Suprapubic skin (tissue), 4 donors: Measurements from ENCODE around the gene EPHA6.

Experiments
- EP300 ChIP-seq: sonication (generic); formaldehyde crosslinking; IDR thresholded peaks from one replicate; pipeline ENCODE4 v1.6.1; 2017; ENCODE audit warnings: antibody characterized with exemption
- POLR2A ChIP-seq, 2 donors: fragments of 450-650 bp; IDR thresholded peaks; one replicate each; pipeline ENCODE4 v1.6.1; 2017; ENCODE audit warnings: antibody characterized with exemption in 2 of 2, mild to moderate bottlenecking in 2 of 2, moderate library complexity in 2 of 2
- POLR2AphosphoS5 ChIP-seq, 3 donors: sonication (generic); formaldehyde crosslinking; IDR thresholded peaks; one replicate each; pipeline ENCODE4 v1.6.1; 2017; ENCODE audit warnings: antibody characterized with exemption in 3 of 3
- TF ChIP-seq, protein P1 (sequence below), 2 donors: fragments of 200-600 bp in 1 of 2; fragments of 450-650 bp in 1 of 2; sonication (generic) in 1 of 2; IDR thresholded peaks; one replicate each; pipeline ENCODE4 v1.5.1; 2016 to 2019; ENCODE audit warnings: antibody characterized with exemption in 2 of 2, mild to moderate bottlenecking in 1 of 2, moderate library complexity in 1 of 2

DNA sequence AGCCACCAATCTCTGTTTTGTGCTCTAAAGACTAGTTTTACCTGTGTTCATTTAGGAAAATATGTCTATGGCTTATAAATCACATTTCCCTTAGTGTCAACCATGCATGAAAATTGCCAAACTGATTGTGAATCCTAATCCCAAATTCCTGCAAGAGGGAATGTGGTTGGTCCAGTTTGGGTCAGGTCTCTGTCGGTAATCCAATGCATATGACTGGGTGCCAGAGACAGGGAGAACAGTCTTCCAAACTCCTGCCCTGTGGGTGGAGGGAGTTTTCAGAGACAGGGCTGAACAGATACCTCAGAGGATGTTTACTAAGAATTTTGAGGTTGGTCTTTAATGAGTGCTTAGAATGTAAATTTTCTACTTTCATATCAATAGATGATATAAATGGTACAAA, 649.6 kb downstream of the EPHA6 start:
- no peak for TF ChIP-seq EP300
- TF ChIP-seq, protein P1, sequence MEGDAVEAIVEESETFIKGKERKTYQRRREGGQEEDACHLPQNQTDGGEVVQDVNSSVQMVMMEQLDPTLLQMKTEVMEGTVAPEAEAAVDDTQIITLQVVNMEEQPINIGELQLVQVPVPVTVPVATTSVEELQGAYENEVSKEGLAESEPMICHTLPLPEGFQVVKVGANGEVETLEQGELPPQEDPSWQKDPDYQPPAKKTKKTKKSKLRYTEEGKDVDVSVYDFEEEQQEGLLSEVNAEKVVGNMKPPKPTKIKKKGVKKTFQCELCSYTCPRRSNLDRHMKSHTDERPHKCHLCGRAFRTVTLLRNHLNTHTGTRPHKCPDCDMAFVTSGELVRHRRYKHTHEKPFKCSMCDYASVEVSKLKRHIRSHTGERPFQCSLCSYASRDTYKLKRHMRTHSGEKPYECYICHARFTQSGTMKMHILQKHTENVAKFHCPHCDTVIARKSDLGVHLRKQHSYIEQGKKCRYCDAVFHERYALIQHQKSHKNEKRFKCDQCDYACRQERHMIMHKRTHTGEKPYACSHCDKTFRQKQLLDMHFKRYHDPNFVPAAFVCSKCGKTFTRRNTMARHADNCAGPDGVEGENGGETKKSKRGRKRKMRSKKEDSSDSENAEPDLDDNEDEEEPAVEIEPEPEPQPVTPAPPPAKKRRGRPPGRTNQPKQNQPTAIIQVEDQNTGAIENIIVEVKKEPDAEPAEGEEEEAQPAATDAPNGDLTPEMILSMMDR (IDR thresholded peaks at IDR 0.05) = no peak
- no peak for TF ChIP-seq POLR2A (IDR thresholded peaks at IDR 0.05)
- TF ChIP-seq POLR2AphosphoS5 (IDR thresholded peaks at IDR 0.05) = no peak
